GM20000 (cell line): ENCODE results near the gene BANK1.

Source experiments
- DNase-seq: peaks from one replicate; pipeline ENCODE4 v3.0.0; 2012; ENCODE audit warnings: low spot score
- TF ChIP-seq, protein P1 (sequence below): IDR thresholded peaks from 2 replicates; pipeline ENCODE4 v1.5.1; 2012; ENCODE audit warnings: mild to moderate bottlenecking, control low read depth; ENCODE audit errors: extremely low read depth, missing control alignments

Gene BANK1

DNA sequence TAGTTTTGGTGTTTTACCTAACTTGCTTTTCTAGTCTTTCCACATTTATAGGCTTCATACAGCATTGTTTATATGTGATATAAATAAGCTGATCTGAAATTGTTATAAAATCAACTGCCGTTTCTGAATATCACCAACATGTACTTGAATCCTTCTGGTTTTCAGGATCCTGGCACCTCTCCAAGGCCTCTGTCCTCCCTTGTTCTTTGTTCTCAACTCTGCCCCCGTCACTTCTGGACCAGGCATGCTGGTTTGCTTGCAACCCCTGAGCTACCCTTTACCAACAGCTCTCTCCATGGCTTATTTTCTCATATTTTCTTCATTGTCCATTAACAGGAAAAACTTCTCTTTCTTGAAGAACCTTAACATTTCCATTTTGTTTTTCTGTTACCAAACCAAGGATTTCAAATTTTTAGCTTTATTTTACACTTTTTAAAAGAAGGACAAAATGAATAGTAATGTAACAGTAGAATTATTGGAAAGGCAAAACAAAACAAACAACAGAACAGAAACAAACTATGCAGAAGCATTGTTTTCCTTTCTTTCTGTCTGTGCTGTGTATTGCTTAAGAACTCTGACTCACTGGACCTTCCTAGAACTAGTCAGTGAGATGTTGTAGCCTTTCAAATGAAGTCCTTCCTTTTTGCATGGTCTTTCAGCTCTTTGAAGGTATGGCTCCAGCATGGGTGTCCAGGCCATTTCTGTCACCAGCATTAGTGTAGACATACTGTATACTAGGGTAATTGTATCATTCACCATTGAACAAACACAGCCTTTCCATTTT is 44.8 kb downstream of the BANK1 start:
- TF ChIP-seq, protein P1, sequence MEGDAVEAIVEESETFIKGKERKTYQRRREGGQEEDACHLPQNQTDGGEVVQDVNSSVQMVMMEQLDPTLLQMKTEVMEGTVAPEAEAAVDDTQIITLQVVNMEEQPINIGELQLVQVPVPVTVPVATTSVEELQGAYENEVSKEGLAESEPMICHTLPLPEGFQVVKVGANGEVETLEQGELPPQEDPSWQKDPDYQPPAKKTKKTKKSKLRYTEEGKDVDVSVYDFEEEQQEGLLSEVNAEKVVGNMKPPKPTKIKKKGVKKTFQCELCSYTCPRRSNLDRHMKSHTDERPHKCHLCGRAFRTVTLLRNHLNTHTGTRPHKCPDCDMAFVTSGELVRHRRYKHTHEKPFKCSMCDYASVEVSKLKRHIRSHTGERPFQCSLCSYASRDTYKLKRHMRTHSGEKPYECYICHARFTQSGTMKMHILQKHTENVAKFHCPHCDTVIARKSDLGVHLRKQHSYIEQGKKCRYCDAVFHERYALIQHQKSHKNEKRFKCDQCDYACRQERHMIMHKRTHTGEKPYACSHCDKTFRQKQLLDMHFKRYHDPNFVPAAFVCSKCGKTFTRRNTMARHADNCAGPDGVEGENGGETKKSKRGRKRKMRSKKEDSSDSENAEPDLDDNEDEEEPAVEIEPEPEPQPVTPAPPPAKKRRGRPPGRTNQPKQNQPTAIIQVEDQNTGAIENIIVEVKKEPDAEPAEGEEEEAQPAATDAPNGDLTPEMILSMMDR: no peak
- DNase-seq: no peak

DNA sequence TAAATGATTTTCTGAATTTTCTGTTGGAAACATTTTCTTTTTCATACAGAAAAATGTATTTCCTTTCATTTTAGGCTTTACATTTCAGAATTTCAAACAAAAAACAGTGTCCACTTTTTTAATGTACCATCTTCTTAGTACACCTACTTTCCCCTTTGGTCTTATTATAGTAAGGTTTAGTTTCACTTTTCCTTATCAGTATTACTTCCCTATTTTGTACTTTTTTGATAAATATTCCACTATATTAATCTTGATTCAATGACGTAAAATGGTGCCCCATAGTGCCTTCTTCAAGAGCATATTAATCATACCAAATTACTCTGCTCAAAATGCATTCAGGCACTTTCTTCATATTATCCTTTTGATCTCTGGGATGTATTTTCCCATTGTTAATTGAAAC is 52.5 kb downstream of the BANK1 start:
- TF ChIP-seq, protein P1: no peak
- no peak for DNase-seq

DNA sequence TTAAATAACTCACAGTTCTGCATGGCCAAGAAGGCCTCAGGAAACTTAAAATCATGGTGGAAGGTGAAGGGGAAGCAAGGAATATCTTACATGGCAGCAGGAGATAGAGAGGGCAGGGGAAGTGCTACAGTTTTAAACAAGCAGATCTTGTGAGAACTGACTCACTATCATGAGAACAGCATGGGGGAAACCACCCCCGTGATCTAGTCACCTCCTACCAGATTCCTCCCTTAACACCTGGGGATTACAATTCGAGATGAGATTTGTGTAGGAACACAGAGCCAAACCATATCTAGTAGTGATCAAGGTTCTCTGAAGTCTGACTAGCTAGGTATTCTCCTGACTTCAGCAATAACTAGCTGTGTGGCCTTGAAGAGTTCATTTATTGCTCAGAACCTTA is 56.0 kb downstream of the BANK1 start:
- no peak for DNase-seq
- TF ChIP-seq, protein P1: no peak

DNA sequence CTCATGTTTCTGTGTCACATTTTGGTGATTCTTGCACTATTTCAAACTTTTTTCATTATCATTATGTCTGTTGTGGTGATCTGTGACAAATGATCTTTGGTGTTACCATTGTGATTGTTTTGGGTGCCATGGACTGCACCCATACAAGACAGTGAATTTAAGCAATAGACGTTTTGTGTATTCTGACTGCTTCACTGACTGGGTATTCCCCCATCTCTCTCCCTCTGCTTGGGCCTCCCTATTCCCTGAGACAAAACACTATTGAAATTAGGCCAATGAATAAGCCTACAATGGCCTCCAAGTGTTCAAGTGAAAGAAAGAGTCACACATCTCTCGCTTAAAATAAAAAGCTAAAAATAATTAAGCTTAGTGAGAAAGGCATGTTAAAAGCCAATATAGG is 60.2 kb downstream of the BANK1 start:
- TF ChIP-seq, protein P1: no peak
- no peak for DNase-seq

DNA sequence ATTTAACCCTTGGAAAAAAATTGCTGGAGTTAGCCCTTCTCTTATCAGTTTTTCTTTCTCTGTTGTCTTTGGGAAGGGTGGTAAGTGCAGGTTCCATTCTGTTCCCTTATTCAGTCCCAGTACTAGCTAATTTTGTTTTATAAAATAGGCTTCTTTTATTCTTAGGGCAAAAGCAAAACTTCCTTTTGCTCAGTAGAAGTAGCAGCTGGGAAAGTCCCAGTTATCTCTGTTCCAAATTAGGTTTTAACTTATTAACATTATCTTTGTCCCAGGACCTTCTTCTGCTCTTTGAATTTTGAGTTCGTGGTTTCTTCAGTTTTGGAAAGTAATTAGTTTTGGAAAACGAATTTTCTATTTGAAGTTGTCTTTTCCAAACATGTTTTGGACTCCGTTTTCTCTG is 61.1 kb downstream of the BANK1 start:
- DNase-seq: no peak
- TF ChIP-seq, protein P1: no peak

DNA sequence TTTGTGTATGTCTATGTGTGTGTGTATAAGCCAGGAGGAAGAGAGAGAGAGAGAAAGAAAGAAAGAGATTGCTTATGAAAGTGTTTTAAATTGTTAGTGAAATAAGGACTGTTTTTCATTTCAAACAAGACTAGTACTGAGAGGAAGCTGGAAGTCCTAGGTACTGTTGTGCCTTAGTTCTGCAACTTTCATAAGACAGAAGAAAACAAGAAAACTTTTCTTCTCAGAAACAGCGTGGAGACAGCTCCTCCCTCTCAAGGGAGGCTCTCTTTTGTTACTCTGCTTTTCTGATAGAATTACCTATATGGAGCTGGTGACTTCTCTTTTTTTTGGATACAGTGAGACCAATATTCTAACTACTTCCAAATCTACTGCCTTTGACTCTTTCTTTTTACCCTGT is 62.5 kb downstream of the BANK1 start:
- DNase-seq: no peak
- TF ChIP-seq, protein P1: no peak

DNA sequence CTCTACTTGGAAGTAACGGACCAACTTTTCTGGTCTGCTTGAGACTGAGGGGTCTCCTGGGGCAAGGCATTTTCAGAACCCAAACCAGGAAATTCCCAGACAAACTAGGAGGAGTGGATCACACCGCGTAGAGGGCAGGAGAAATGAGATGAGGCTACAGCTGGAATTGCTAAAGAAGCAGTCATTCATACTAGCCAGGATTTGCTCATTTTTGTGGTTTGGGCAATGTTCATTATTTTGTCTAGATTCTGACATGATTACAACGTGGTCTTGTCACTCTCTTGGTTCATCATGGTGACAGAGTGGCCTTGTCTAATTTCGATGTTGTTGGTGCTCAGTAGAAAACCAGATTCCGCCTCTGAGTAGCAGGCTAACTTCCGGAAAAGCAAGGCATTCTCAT is 63.2 kb downstream of the BANK1 start:
- TF ChIP-seq, protein P1: no peak
- no peak for DNase-seq
